ENCODE measurements around the gene PXK.

PXK gene

DNA sequence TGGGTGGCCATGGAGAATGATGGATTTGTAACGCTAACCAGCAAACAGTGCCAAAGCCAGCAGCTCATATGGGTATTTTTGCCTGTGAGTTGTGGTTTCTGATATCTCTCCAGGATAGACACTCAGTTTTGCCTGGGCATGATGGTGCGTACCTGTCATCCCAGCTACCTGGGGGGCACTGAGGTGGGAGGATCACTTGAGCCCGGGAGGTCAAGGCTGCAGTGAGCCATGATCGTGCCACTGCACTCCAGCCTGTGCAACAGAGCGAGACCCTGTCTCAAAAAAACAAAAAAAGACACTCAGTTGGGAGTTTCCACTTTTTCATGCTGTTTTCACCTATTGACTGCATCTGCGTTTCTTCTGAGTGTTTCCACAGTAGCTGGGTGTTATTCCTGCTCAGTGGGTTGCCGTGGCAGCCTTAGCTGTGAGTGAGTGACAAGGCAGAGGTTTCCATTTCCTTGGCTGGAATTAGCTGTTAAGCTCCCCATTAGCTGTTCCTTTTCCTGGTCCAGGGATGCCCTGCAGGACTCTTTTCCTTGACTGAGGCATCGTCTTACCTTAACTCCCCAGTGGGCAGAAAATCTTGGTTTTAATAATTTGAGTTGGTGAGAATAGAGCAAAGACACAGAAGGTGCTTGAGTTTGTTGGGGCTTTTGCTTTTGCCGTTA is 40.9 kb upstream of the PXK start:
- Histone ChIP-seq H3K36me3 (ENCODE audit: insufficient read depth) (no peaks in the 10 kb centered on the region), H3K27ac (no peak overlapping the region)
- TF ChIP-seq, protein P1, sequence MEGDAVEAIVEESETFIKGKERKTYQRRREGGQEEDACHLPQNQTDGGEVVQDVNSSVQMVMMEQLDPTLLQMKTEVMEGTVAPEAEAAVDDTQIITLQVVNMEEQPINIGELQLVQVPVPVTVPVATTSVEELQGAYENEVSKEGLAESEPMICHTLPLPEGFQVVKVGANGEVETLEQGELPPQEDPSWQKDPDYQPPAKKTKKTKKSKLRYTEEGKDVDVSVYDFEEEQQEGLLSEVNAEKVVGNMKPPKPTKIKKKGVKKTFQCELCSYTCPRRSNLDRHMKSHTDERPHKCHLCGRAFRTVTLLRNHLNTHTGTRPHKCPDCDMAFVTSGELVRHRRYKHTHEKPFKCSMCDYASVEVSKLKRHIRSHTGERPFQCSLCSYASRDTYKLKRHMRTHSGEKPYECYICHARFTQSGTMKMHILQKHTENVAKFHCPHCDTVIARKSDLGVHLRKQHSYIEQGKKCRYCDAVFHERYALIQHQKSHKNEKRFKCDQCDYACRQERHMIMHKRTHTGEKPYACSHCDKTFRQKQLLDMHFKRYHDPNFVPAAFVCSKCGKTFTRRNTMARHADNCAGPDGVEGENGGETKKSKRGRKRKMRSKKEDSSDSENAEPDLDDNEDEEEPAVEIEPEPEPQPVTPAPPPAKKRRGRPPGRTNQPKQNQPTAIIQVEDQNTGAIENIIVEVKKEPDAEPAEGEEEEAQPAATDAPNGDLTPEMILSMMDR (conservative IDR thresholded peaks at IDR 0.05; ENCODE audit: low read depth, low read length) = no peak

GRCh38 chr3:58292866-58293265 is 39.8 kb upstream of the PXK start:
- Histone ChIP-seq H3K36me3 (ENCODE audit: insufficient read depth) (no peaks in the 10 kb centered on the region), H2AFZ (ENCODE audit: low read depth) (no peak overlapping the region), H3K4me2 (no peak overlapping the region), H3K27ac (no peak overlapping the region), H4K20me1 (ENCODE audit: insufficient read depth) (no peaks in the 10 kb centered on the region), H3K4me3 (IDR thresholded peaks at IDR 0.05; ENCODE audit: insufficient read depth, low read depth, low read length) (no peak overlapping the region), H3K27me3 (ENCODE audit: insufficient read depth, low read depth) (no peaks in the 10 kb centered on the region), H3K9ac (no peak overlapping the region), H3K79me2 (ENCODE audit: insufficient read depth, low read depth) (no peaks in the 10 kb centered on the region), H3K4me1 (ENCODE audit: low read depth, poor library complexity, severe bottlenecking) (no peaks in the 10 kb centered on the region)
- TF ChIP-seq, protein P1 (conservative IDR thresholded peaks at IDR 0.05; ENCODE audit: low read depth, low read length) = no peak

More for the DNA sequence above, 40.9 kb upstream of the PXK start:
- no peak overlapping the region for H3K4me3 ChIP-seq (IDR thresholded peaks at IDR 0.05; ENCODE audit: insufficient read depth, low read depth, low read length)
- no peaks in the 10 kb centered on the region for H4K20me1 ChIP-seq (ENCODE audit: insufficient read depth)
- no peaks in the 10 kb centered on the region for H3K79me2 ChIP-seq (ENCODE audit: insufficient read depth, low read depth)
- H3K9ac ChIP-seq = no peak overlapping the region
- no peaks in the 10 kb centered on the region for H3K4me1 ChIP-seq (ENCODE audit: low read depth, poor library complexity, severe bottlenecking)
- no peak overlapping the region for H2AFZ ChIP-seq (ENCODE audit: low read depth)
- no peak overlapping the region for H3K4me2 ChIP-seq
- no peaks in the 10 kb centered on the region for H3K27me3 ChIP-seq (ENCODE audit: insufficient read depth, low read depth)

- H3K4me1 ChIP-seq (ENCODE audit: low read depth, poor library complexity, severe bottlenecking) = no peaks in the 10 kb centered on the region
- H2AFZ ChIP-seq (ENCODE audit: low read depth) = no peak overlapping the region
- TF ChIP-seq, protein P1 (conservative IDR thresholded peaks at IDR 0.05; ENCODE audit: low read depth, low read length) = no peak
- no peak overlapping the region for H3K4me3 ChIP-seq (IDR thresholded peaks at IDR 0.05; ENCODE audit: insufficient read depth, low read depth, low read length)
- no peak overlapping the region for H3K4me2 ChIP-seq
- H3K27me3 ChIP-seq (ENCODE audit: insufficient read depth, low read depth) = no peaks in the 10 kb centered on the region
- no peak overlapping the region for H3K27ac ChIP-seq
- no peaks in the 10 kb centered on the region for H3K36me3 ChIP-seq (ENCODE audit: insufficient read depth)
- no peaks in the 10 kb centered on the region for H4K20me1 ChIP-seq (ENCODE audit: insufficient read depth)
- no peak overlapping the region for H3K9ac ChIP-seq
- H3K79me2 ChIP-seq (ENCODE audit: insufficient read depth, low read depth) = no peaks in the 10 kb centered on the region
Observed at GRCh38 chr3:58293516-58293915, 39.2 kb upstream of the PXK start.

GRCh38 chr3:58296269-58296668 is 36.4 kb upstream of the PXK start:
- Histone ChIP-seq H3K27me3 (ENCODE audit: insufficient read depth, low read depth) (no peaks in the 10 kb centered on the region), H3K27ac (no peak overlapping the region), H4K20me1 (ENCODE audit: insufficient read depth) (no peaks in the 10 kb centered on the region), H3K4me1 (ENCODE audit: low read depth, poor library complexity, severe bottlenecking) (no peaks in the 10 kb centered on the region), H3K79me2 (ENCODE audit: insufficient read depth, low read depth) (no peaks in the 10 kb centered on the region), H3K36me3 (ENCODE audit: insufficient read depth) (no peaks in the 10 kb centered on the region), H3K4me2 (no peak overlapping the region), H3K9ac (no peak overlapping the region), H2AFZ (ENCODE audit: low read depth) (no peak overlapping the region), H3K4me3 (IDR thresholded peaks at IDR 0.05; ENCODE audit: insufficient read depth, low read depth, low read length) (no peak overlapping the region)
- TF ChIP-seq, protein P1 (conservative IDR thresholded peaks at IDR 0.05; ENCODE audit: low read depth, low read length) = no peak

Measured in KMS-11 (cell line).